Stimulated activated CD8-positive, alpha-beta memory T cell treated with anti-CD3 and anti-CD28 coated beads, Interleukin-2, amount 100 ng/mL, for 48 hours (primary cell): ENCODE measurements around the gene PAXX.
"Not testable (repeated sequence)": the region's sequence is repeated elsewhere in the genome, so short reads cannot be mapped to it uniquely, and the experiment has no call there.

Experiments used
- DNase-seq, 2 donors: peaks; one replicate each; pipeline ENCODE4 v3.0.0-alpha.2; 2020; ENCODE audit warnings: low read depth in 2 of 2

The PAXX gene

DNA sequence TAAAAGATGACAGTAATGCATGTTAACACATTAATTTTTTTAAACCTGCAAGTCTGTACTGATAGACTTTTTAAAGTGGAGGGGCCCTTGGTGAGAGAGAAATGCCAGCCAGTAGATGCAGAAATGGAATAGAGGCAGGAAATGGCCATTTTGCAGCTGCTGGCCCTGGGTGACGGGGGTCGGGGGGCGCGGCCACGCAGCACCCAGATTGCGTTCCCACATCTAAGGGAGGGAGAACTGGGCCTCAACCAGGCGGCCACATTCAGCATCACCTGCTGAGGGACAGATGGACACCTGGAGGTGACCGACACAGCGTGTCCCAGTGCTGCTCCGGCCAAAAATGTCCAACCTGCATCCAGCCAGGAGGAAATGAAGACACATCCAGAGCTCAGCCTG lies 10.4 kb downstream of the PAXX start:
- DNase-seq: no peak

- not testable (repeated sequence) for DNase-seq
Observed at GRCh38 chr9:137004285-137004684, 12.1 kb downstream of the PAXX start.

- no peak for DNase-seq
Observed at GRCh38 chr9:137006116-137007003, 14.1 kb downstream of the PAXX start.

- DNase-seq: no peak
Observed at GRCh38 chr9:137007108-137007815, 15.0 kb downstream of the PAXX start.

DNA sequence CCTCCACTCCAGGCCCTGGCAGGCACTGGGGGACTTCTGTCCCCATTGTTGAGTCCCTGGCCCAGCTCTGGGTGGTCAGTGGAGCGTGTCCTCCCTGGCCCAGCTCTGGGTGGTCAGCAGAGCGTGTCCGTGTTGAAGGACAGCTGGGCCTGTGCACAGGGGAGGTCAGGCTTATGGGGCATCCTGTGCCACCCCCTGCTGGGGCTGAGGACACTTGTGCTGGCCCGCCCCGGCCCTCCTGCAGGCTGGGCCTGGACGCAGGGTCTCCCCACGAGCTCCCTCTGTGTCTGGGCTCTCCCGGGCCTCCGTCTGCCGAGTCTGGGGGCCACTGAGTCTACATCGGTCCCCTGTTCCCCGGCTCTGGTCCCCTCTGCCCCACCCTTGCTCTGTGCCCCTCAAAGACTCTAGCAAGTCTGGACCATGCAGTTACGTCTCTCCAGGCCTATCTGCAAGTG lies 15.6 kb downstream of the PAXX start:
- DNase-seq: no peak

GRCh38 chr9:137008312-137008711 lies 16.1 kb downstream of the PAXX start:
- no peak for DNase-seq

DNA sequence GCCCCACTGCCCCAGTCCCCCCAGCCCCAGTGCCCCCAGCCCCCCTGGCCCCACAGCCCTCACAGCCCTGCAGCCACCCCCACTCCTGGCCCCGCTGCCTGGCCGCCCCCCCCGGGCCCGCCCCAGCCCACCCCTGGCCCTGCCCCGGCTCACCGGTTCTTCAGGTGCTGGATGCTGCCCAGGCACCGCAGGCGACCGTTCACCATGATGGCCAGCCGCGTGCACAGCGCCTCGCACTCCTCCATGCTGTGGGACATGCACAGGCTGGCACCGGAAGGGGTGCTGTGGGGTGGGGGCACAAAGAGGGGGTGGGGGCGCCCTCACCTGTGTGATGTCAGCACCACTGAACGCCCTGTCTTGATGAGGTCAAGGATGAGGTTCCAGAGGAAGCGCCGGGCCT lies 17.0 kb downstream of the PAXX start:
- no peak for DNase-seq

GRCh38 chr9:137009938-137010732 lies 17.9 kb downstream of the PAXX start:
- no peak for DNase-seq

GRCh38 chr9:137011156-137011555 lies 18.9 kb downstream of the PAXX start:
- no peak for DNase-seq

DNA sequence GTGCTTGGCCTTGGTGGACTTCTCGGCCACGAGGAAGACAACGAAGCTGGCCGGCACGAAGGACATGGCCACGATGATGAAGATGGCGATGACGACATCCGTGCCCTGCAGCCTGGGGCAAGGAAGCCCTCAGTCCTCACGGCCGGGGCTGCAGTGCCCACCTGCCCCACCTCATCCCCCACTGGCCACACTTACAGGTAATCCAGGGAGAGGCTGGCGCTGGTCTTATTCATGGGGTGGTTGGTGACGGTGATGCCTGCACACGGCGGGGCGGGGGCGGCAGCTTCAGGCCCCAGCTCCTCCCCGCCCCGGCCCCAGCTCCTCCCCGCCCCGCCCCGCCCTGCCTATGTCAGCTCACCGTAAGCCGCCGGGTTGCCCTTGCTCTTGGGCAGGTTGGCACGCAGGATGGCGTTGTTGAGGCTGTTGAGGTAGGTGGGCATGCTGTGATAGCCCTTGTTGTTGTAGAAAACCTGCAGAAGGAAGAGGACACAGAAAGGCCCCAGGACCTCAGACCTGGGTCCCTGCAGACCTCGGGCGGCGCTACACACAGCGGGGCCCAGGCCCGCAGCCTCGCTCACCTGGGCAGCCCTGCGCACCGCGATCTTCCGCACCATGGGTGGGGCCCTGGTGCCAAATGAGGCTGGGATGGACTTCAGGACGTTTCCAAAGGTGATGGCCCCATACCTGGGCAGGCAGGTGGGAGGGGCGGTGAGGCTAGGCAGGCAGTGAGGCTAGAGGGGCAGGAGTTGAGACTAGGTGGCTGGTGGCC lies 19.9 kb downstream of the PAXX start:
- DNase-seq: no peak

DNA sequence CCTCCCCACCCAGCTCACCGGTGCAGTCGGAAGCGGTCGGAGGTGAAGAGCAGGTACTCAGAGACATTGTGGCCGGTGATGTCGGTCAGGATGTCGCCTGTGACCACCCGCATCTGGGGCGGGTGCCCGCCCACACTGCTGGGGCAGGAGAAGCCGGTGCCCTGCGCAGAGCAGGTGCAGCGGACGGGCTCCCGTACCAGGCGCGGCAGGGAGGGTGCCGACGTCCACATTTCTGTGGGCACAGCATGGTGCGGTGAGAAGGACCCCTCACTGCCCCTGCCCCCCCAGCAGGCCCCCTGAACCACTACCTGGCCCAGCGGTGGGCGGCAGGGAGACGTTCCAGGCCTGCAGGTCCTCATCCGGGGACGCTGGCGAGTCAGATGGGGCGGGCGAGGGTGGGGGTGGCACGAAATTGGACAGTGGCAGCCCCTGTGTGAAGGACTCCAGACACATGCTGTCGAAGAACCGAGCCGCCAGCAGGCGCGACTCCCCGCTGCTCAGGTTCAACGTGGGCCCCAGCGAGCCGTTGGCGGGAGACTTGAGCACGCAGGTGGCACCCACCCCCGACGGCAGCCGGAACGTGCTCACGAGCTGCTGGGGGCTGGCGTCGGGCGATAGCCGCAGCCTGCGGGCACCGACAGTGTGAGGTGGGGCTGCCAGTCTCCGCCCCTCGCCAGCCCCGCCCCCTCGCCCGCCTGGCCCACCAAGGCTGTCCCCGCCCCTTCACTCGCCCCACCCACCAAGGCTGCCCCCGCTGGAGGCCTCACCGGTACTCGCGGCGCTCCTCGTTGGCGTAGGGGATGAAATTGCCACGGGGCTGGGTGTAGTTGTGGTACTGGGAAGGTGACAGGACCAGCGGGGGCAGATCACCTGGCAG lies 20.7 kb downstream of the PAXX start:
- no peak for DNase-seq

DNA sequence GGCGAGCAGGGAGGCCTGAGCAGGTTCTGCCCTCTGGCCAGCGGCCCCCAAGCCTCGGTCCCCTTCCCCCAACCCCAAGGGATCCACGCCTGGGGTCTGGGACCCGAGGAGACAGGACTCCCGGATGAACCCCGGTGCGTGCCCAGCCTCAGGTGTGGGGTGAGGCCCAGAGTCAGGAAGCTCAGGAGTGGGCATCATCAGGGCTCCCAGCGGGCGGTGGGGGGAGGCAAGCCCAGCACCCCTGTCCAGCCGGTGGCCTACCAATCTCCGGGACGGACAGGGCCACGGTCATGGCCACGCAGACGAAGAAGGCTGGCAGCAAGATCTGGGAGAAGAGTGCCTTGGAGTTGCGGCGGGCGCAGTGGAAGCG lies 21.3 kb downstream of the PAXX start:
- DNase-seq: no peak

- no peak for DNase-seq
Observed at GRCh38 chr9:137014166-137014565, 21.9 kb downstream of the PAXX start.

- no peak for DNase-seq
Observed at GRCh38 chr9:137014776-137015539, 22.7 kb downstream of the PAXX start.

GRCh38 chr9:137015540-137015930 lies 23.3 kb downstream of the PAXX start:
- no peak for DNase-seq

DNA sequence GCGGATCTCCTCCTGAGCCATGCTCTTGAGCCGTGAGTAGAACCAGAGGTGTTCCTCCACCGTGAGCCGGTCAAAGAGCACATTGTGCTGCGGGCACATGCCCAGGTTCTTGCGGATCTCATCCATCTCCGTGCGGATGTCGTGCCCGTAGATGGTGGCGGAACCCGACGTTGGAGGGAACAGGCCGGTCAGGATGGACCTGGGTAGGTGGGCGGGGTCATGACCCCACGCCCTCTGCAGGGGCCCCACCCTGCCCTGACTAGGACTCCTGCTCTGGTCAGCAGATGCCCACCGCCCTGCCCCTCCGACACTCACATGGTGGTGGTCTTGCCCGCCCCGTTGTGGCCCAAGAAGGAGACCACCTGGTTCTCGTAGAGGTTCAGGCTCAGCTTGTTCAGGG lies 23.8 kb downstream of the PAXX start:
- DNase-seq: no peak

GRCh38 chr9:137016436-137016835 lies 24.2 kb downstream of the PAXX start:
- no peak for DNase-seq

DNA sequence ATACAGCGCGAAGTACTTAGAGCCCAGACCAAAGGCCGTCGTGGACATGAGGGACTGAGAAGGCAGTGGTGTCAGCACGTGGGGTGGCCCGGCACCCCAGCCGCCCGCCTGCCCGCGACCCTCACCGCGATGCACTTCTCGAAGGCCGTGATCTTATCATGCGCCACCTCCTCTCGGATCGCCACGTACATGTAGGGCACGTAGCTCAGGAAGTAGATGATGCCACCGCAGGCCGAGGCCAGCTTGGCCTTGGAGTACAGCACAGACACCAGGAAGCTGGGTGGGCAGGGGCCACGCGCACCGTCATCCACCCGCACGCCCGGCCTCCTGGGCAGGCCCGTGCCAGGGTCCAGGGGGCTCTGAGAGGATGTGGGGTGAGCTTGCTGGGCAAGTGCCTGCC lies 24.8 kb downstream of the PAXX start:
- DNase-seq: no peak

- DNase-seq: no peak
Observed at GRCh38 chr9:137017791-137018497, 25.7 kb downstream of the PAXX start.
